HEK293 (cell line): ENCODE measurements around the gene SIPA1.

ENCODE experiments used
- GLI2 ChIP-seq: fragments of 450-650 bp; formaldehyde crosslinking; IDR thresholded peaks from 2 replicates; pipeline ENCODE4; 2017; ENCODE audit warnings: missing biosample characterization, missing genetic modification characterization, low read depth, borderline replicate concordance
- KLF7 ChIP-seq: fragments of 450-650 bp; formaldehyde crosslinking; IDR thresholded peaks from 2 replicates; pipeline ENCODE4 v1.5.1; 2016; ENCODE audit warnings: missing biosample characterization, missing genetic modification characterization, borderline replicate concordance
- OVOL3 ChIP-seq: fragments of 450-650 bp; formaldehyde crosslinking; IDR thresholded peaks from 2 replicates; pipeline ENCODE4 v1.5.1; 2016; ENCODE audit warnings: missing biosample characterization, missing genetic modification characterization
- SP2 ChIP-seq: fragments of 450-650 bp; formaldehyde crosslinking; IDR thresholded peaks from 2 replicates; pipeline ENCODE4 v1.5.1; 2016; ENCODE audit warnings: missing biosample characterization, missing genetic modification characterization
- SP7 ChIP-seq: fragments of 450-650 bp; formaldehyde crosslinking; IDR thresholded peaks from 2 replicates; pipeline ENCODE4 v1.5.1; 2016; ENCODE audit warnings: missing biosample characterization, missing genetic modification characterization
- TCF7L2 ChIP-seq: IDR thresholded peaks from 2 replicates; pipeline ENCODE4 v1.6.1; 2011; ENCODE audit warnings: low read depth, mild to moderate bottlenecking, inconsistent platforms, low read length, moderate library complexity, borderline replicate concordance
- TRIM28 ChIP-seq: IDR thresholded peaks from 2 replicates; pipeline ENCODE4 v1.6.1; 2011; ENCODE audit warnings: low read length, control low read depth, borderline replicate concordance
- ZFP69B ChIP-seq: fragments of 450-650 bp; formaldehyde crosslinking; IDR thresholded peaks from 2 replicates; pipeline ENCODE4 v1.5.1; 2016; ENCODE audit warnings: missing biosample characterization, missing genetic modification characterization
- ZNF138 ChIP-seq: fragments of 450-650 bp; formaldehyde crosslinking; IDR thresholded peaks from 2 replicates; pipeline ENCODE4 v1.5.1; 2016; ENCODE audit warnings: missing biosample characterization, missing genetic modification characterization, borderline replicate concordance
- ZNF16 ChIP-seq: fragments of 450-650 bp; formaldehyde crosslinking; IDR thresholded peaks from 2 replicates; pipeline ENCODE4 v1.5.1; 2016; ENCODE audit warnings: low read depth, missing biosample characterization, missing genetic modification characterization
- ZNF266 ChIP-seq: fragments of 450-650 bp; formaldehyde crosslinking; IDR thresholded peaks from 2 replicates; pipeline ENCODE4 v1.5.1; 2016; ENCODE audit warnings: missing biosample characterization, missing genetic modification characterization, low read depth
- ZNF292 ChIP-seq: fragments of 450-650 bp; formaldehyde crosslinking; IDR thresholded peaks from 2 replicates; pipeline ENCODE4 v1.5.1; 2016; ENCODE audit warnings: low read depth, missing biosample characterization, missing genetic modification characterization, borderline replicate concordance
- ZNF311 ChIP-seq: fragments of 450-650 bp; formaldehyde crosslinking; IDR thresholded peaks from 2 replicates; pipeline ENCODE4 v1.5.1; 2017; ENCODE audit warnings: missing biosample characterization, missing genetic modification characterization, borderline replicate concordance
- ZNF391 ChIP-seq: fragments of 450-650 bp; formaldehyde crosslinking; IDR thresholded peaks from 2 replicates; pipeline ENCODE4 v1.5.1; 2016; ENCODE audit warnings: low read depth, missing biosample characterization, missing genetic modification characterization, borderline replicate concordance
- ZNF558 ChIP-seq: fragments of 450-650 bp; formaldehyde crosslinking; IDR thresholded peaks from 2 replicates; pipeline ENCODE4 v1.5.1; 2016; ENCODE audit warnings: missing biosample characterization, missing genetic modification characterization
- ZNF677 ChIP-seq: fragments of 450-650 bp; IDR thresholded peaks from 2 replicates; pipeline ENCODE4 v1.5.0; 2018; ENCODE audit warnings: missing biosample characterization, mild to moderate bottlenecking, missing genetic modification characterization, moderate library complexity
- ZNF76 ChIP-seq: fragments of 450-650 bp; formaldehyde crosslinking; IDR thresholded peaks from 2 replicates; pipeline ENCODE4; 2016; ENCODE audit warnings: low read depth, missing biosample characterization, missing genetic modification characterization, borderline replicate concordance
- ZNF830 ChIP-seq: fragments of 450-650 bp; IDR thresholded peaks from 2 replicates; pipeline ENCODE4 v1.5.0; 2018; ENCODE audit warnings: missing biosample characterization, missing genetic modification characterization, low read depth, mild to moderate bottlenecking, moderate library complexity
- ZXDB ChIP-seq: fragments of 450-650 bp; formaldehyde crosslinking; IDR thresholded peaks from 2 replicates; pipeline ENCODE4 v1.5.1; 2016; ENCODE audit warnings: missing biosample characterization, missing genetic modification characterization
- TF ChIP-seq, protein P1 (sequence below): fragments of 450-650 bp; formaldehyde crosslinking; IDR thresholded peaks from 2 replicates; pipeline ENCODE4 v1.5.1; 2016; ENCODE audit warnings: missing biosample characterization, missing genetic modification characterization, borderline replicate concordance
- TF ChIP-seq, protein P2 (sequence below): fragments of 450-650 bp; formaldehyde crosslinking; IDR thresholded peaks from 2 replicates; pipeline ENCODE4 v1.5.1; 2016; ENCODE audit warnings: missing biosample characterization, missing genetic modification characterization
- TF ChIP-seq, protein P3 (sequence below): fragments of 450-650 bp; formaldehyde crosslinking; IDR thresholded peaks from 2 replicates; pipeline ENCODE4 v1.5.1; 2016; ENCODE audit warnings: missing biosample characterization, missing genetic modification characterization, low read depth
- TF ChIP-seq, protein P4 (sequence below): fragments of 450-650 bp; formaldehyde crosslinking; IDR thresholded peaks from 2 replicates; pipeline ENCODE4 v1.5.1; 2016; ENCODE audit warnings: missing biosample characterization, missing genetic modification characterization
- TF ChIP-seq, protein P5 (sequence below): fragments of 450-650 bp; formaldehyde crosslinking; IDR thresholded peaks from 2 replicates; pipeline ENCODE4 v1.5.1; 2016; ENCODE audit warnings: missing biosample characterization, missing genetic modification characterization

Gene SIPA1

DNA sequence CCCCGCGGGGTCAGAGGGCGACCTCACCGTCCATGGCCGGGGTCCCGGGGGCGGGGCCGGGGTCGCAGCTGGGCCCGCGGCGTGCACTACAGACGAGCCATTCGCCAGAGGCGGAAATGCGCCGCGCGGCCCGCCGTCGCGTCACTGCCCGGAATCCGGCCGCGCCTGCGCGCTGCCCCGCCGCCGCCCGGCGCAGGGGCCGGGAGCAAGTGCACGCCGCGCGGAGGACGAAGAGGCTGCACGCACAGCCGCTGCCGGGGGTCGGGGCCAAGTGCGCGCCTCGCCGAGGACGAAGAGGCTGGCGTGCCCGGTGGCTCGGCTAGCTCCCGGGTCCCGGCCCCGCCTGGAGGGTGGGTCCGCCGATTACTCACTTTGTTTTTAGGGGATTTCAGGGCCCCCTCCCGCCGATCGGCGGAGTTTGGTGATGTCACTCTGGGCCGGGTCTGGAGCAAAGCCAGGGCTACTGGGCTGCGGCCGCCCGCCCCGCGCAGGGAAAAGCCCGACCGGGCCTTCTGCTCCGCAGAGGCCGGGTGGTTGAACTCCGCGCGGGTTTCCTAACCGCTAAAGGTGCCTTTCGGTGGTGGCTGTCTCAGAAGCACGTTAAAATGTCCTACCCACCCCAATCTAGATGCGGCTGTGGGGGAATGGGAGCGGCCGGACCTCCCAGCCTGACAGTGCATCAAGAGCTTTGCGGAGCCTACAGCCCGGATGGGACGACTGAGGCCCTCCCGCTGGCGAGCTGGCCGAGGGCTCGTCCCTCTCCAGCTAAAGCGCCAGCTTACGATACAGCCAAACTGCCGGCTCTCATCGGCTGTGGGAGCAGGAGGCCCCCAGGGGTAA lies 25.1 kb downstream of the SIPA1 start, which contains the start of gene RELA (continued):
- TF ChIP-seq, protein P1, sequence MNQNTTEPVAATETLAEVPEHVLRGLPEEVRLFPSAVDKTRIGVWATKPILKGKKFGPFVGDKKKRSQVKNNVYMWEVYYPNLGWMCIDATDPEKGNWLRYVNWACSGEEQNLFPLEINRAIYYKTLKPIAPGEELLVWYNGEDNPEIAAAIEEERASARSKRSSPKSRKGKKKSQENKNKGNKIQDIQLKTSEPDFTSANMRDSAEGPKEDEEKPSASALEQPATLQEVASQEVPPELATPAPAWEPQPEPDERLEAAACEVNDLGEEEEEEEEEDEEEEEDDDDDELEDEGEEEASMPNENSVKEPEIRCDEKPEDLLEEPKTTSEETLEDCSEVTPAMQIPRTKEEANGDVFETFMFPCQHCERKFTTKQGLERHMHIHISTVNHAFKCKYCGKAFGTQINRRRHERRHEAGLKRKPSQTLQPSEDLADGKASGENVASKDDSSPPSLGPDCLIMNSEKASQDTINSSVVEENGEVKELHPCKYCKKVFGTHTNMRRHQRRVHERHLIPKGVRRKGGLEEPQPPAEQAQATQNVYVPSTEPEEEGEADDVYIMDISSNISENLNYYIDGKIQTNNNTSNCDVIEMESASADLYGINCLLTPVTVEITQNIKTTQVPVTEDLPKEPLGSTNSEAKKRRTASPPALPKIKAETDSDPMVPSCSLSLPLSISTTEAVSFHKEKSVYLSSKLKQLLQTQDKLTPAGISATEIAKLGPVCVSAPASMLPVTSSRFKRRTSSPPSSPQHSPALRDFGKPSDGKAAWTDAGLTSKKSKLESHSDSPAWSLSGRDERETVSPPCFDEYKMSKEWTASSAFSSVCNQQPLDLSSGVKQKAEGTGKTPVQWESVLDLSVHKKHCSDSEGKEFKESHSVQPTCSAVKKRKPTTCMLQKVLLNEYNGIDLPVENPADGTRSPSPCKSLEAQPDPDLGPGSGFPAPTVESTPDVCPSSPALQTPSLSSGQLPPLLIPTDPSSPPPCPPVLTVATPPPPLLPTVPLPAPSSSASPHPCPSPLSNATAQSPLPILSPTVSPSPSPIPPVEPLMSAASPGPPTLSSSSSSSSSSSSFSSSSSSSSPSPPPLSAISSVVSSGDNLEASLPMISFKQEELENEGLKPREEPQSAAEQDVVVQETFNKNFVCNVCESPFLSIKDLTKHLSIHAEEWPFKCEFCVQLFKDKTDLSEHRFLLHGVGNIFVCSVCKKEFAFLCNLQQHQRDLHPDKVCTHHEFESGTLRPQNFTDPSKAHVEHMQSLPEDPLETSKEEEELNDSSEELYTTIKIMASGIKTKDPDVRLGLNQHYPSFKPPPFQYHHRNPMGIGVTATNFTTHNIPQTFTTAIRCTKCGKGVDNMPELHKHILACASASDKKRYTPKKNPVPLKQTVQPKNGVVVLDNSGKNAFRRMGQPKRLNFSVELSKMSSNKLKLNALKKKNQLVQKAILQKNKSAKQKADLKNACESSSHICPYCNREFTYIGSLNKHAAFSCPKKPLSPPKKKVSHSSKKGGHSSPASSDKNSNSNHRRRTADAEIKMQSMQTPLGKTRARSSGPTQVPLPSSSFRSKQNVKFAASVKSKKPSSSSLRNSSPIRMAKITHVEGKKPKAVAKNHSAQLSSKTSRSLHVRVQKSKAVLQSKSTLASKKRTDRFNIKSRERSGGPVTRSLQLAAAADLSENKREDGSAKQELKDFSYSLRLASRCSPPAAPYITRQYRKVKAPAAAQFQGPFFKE (tag by site-specific recombination), result no peak
- TF ChIP-seq, protein P2, sequence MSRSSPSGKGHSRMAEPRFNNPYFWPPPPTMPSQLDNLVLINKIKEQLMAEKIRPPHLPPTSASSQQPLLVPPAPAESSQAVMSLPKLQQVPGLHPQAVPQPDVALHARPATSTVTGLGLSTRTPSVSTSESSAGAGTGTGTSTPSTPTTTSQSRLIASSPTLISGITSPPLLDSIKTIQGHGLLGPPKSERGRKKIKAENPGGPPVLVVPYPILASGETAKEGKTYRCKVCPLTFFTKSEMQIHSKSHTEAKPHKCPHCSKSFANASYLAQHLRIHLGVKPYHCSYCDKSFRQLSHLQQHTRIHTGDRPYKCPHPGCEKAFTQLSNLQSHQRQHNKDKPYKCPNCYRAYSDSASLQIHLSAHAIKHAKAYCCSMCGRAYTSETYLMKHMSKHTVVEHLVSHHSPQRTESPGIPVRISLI (tag by site-specific recombination), result no peak
- no peak for TF ChIP-seq ZNF677
- TF ChIP-seq ZFP69B (tag by site-specific recombination), result peak; percentile 72
- peak; percentile 57; the same call in 1 of the 2 replicates for TF ChIP-seq ZNF391 (tag by site-specific recombination)
- TF ChIP-seq ZXDB (tag by site-specific recombination), result peak; percentile 79
- TF ChIP-seq TCF7L2, result no peak
- no peak for TF ChIP-seq TRIM28
- 0 out of 2 replicates have a peak, but pooled peaks have one; percentile 48 for TF ChIP-seq KLF7
- TF ChIP-seq, protein P3, sequence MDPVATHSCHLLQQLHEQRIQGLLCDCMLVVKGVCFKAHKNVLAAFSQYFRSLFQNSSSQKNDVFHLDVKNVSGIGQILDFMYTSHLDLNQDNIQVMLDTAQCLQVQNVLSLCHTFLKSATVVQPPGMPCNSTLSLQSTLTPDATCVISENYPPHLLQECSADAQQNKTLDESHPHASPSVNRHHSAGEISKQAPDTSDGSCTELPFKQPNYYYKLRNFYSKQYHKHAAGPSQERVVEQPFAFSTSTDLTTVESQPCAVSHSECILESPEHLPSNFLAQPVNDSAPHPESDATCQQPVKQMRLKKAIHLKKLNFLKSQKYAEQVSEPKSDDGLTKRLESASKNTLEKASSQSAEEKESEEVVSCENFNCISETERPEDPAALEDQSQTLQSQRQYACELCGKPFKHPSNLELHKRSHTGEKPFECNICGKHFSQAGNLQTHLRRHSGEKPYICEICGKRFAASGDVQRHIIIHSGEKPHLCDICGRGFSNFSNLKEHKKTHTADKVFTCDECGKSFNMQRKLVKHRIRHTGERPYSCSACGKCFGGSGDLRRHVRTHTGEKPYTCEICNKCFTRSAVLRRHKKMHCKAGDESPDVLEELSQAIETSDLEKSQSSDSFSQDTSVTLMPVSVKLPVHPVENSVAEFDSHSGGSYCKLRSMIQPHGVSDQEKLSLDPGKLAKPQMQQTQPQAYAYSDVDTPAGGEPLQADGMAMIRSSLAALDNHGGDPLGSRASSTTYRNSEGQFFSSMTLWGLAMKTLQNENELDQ (tag by site-specific recombination), result no peak
- peak; percentile 55; the same call in 1 of the 2 replicates for TF ChIP-seq SP7 (tag by site-specific recombination)
- peak; percentile 50 for TF ChIP-seq SP2 (tag by site-specific recombination)
- no peak for TF ChIP-seq ZNF16 (tag by site-specific recombination)
- TF ChIP-seq ZNF76 (tag by site-specific recombination), result peak; percentile 45; the same call in 1 of the 2 replicates
- no peak for TF ChIP-seq ZNF138 (tag by site-specific recombination)
- no peak for TF ChIP-seq OVOL3 (tag by site-specific recombination)
- TF ChIP-seq, protein P4, sequence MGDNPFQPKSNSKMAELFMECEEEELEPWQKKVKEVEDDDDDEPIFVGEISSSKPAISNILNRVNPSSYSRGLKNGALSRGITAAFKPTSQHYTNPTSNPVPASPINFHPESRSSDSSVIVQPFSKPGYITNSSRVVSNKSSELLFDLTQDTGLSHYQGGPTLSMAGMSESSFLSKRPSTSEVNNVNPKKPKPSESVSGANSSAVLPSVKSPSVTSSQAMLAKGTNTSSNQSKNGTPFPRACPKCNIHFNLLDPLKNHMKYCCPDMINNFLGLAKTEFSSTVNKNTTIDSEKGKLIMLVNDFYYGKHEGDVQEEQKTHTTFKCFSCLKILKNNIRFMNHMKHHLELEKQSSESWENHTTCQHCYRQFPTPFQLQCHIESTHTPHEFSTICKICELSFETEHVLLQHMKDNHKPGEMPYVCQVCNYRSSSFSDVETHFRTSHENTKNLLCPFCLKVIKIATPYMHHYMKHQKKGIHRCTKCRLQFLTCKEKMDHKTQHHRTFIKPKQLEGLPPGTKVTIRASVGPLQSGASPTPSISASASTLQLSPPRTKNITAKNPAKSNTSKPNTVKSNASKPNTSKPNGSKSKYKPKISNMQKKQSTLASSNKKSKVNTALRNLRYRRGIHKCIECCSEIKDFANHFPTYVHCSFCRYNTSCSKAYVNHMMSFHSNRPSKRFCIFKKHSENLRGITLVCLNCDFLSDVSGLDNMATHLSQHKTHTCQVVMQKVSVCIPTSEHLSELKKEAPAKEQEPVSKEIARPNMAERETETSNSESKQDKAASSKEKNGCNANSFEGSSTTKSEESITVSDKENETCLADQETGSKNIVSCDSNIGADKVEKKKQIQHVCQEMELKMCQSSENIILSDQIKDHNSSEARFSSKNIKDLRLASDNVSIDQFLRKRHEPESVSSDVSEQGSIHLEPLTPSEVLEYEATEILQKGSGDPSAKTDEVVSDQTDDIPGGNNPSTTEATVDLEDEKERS (tag by site-specific recombination), result no peak
- no peak for TF ChIP-seq ZNF266 (tag by site-specific recombination)
- TF ChIP-seq ZNF830 (tag by site-specific recombination), result no peak
- TF ChIP-seq ZNF292, result no peak
- TF ChIP-seq GLI2, result no peak
- no peak for TF ChIP-seq ZNF311 (tag by site-specific recombination)
- TF ChIP-seq, protein P5, sequence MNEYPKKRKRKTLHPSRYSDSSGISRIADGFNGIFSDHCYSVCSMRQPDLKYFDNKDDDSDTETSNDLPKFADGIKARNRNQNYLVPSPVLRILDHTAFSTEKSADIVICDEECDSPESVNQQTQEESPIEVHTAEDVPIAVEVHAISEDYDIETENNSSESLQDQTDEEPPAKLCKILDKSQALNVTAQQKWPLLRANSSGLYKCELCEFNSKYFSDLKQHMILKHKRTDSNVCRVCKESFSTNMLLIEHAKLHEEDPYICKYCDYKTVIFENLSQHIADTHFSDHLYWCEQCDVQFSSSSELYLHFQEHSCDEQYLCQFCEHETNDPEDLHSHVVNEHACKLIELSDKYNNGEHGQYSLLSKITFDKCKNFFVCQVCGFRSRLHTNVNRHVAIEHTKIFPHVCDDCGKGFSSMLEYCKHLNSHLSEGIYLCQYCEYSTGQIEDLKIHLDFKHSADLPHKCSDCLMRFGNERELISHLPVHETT (tag by site-specific recombination), result no peak
- TF ChIP-seq ZNF558 (tag by site-specific recombination), result no peak
